Measurements from ENCODE around the gene BRD3. TPM values are rescaled to one million over a fixed set of nuclear protein-coding genes. Genes with fewer than 3 reads are reported as not detected.

Gene BRD3
- total RNA-seq, 4 donors from 2014 or later = 61.6 to 70.8 (median 65.3) TPM

DNA sequence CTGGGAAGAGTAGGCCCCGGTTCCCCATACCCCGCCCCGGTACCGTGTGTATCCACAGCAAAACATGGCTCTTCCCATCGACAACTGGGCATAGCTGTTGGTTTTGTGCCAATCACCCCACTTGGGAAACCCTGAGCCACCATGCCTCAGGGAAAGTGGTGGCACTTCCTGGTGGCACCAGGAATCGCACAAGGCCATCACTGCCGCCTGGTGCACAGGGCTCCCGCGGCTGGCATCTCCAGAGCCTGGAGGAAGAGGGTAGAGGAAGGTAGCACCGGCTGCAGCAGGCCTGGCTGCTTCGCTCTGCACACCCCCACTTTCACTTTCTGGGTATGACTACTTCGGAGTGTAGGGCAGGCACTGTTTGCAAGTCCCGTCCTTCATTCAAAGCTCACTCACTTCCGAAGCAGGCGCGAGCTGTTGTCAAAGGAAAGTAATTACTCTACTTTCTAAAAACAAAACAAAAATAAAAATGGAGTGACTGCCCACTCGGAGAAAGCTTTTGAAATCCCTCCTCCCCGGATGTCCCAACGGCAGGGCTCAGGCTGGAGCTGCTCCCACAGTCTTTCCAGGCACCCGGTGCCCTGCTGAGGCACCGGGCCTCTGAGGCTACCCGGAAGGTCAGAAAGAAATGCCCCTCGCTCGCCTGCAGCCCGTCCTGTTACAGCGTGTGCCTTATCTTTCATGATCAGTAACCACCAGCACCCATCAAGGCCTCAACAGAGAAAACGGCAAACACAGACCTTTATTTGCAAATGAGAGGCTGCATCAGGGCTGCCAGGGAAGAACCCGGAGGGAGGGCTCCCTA lies 2.0 kb downstream of the BRD3 start:
- no peak for DNase-seq (ENCODE audit: low spot score in 2 of 2)

DNA sequence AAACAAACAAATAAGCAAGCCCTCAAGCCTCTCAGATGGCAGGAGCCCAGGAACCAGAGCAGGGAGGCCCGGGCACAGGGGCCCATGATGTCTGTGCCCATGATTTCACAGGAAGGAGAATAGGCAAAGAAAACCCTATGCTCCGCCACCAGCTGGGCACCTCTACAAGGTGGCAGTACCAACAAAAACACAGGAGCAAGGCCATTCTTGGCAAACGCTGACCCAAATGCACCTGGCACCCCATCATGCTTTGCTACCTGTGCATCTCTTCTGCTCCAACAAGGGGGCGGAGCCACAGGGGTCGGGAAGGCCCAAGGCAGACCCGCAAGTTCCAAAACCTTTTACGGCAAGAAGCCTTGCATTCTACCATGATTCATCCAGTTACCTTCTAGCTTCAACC lies 3.1 kb downstream of the BRD3 start:
- WGBS, 2 donors = 91 to 94% methylated on average over 7 of the region's 7 CpGs
- no peaks in the 10 kb centered on the region for H3K27me3 ChIP-seq
- H3K27ac ChIP-seq = peak overlapping the region in 1 of 4 donors; percentile 11
- no peak overlapping the region for H3K4me3 ChIP-seq
- no peaks in the 10 kb centered on the region for H3K36me3 ChIP-seq
- TF ChIP-seq POLR2A (IDR thresholded peaks at IDR 0.05) (no peak), EP300 (IDR thresholded peaks at IDR 0.05) (no peak)
- TF ChIP-seq, protein P1, sequence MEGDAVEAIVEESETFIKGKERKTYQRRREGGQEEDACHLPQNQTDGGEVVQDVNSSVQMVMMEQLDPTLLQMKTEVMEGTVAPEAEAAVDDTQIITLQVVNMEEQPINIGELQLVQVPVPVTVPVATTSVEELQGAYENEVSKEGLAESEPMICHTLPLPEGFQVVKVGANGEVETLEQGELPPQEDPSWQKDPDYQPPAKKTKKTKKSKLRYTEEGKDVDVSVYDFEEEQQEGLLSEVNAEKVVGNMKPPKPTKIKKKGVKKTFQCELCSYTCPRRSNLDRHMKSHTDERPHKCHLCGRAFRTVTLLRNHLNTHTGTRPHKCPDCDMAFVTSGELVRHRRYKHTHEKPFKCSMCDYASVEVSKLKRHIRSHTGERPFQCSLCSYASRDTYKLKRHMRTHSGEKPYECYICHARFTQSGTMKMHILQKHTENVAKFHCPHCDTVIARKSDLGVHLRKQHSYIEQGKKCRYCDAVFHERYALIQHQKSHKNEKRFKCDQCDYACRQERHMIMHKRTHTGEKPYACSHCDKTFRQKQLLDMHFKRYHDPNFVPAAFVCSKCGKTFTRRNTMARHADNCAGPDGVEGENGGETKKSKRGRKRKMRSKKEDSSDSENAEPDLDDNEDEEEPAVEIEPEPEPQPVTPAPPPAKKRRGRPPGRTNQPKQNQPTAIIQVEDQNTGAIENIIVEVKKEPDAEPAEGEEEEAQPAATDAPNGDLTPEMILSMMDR (IDR thresholded peaks at IDR 0.05) = no peak
- no peaks in the 10 kb centered on the region for H3K9me3 ChIP-seq
- peaks cover 0 to 76% (median 61%) of the 10 kb centered on the region in 4 donors for H3K4me1 ChIP-seq
- DNase-seq (ENCODE audit: low spot score in 2 of 2) = no peak

More for the DNA sequence above, 2.0 kb downstream of the BRD3 start:
- no peaks in the 10 kb centered on the region for H3K36me3 ChIP-seq
- peak overlapping the region in 3 of 4 donors; percentile 73 to 90 (median 76) for H3K27ac ChIP-seq
- peaks cover 0 to 65% (median 52%) of the 10 kb centered on the region in 4 donors for H3K4me1 ChIP-seq
- no peaks in the 10 kb centered on the region for H3K9me3 ChIP-seq
- no peaks in the 10 kb centered on the region for H3K27me3 ChIP-seq
- WGBS, 2 donors = 12 to 17% methylated on average over 27 to 28 of the region's 28 CpGs
- TF ChIP-seq, protein P1 (IDR thresholded peaks at IDR 0.05) = no peak
- TF ChIP-seq POLR2A (IDR thresholded peaks at IDR 0.05) (no peak), EP300 (IDR thresholded peaks at IDR 0.05) (no peak)
- H3K4me3 ChIP-seq = peak overlapping the region; percentile 51 to 97 (median 72)

DNA sequence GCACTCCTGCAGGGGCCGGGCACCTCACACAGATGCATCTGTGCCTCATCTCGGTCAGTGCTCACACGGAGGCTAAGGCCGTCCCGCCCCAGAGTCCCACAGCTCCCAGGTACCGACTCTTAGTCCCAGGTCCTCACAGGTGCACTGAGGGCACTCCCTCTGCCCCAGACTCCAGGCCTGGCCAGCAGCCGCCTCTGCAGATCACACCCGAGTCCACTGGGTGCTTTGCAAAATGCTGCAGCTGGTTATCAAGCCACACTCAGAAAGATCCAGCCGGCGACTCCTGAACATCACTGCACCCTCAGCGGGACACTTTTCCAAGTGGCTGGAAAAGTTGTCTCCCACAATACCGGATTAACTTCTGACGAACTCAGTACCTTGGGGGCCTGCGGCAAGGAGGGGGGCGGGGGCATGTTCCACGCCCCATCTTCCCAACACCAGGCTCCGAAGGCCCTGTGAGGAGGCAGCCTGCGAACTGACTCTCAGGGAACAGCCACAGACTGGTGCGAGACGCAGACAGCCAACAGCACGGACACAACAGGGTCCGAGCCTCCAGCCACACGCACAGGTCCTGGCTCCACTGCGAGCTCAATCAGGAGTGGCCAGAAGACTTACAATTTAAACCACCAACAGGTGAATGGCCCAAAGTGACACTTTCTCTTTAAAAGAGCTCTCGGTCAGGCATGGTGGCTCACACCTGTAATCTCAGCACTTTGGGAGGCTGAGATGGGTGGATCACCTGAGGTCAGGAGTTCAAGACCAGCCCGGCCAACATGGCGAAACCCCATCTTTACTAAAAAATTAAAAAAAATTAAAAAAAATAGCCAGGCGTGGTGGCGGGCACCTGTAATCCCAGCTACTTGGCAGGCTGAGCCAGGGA lies 4.0 kb downstream of the BRD3 start:
- no peaks in the 10 kb centered on the region for H3K27me3 ChIP-seq
- H3K4me1 ChIP-seq = peaks cover 0 to 80% (median 70%) of the 10 kb centered on the region in 4 donors
- TF ChIP-seq, protein P1 (IDR thresholded peaks at IDR 0.05) = no peak
- 75 to 78% methylated on average over 20 to 24 of the region's 29 CpGs for WGBS, 2 donors
- no peaks in the 10 kb centered on the region for H3K9me3 ChIP-seq
- H3K36me3 ChIP-seq = no peaks in the 10 kb centered on the region
- H3K4me3 ChIP-seq = no peak overlapping the region
- peak overlapping the region in 3 of 4 donors; percentile 3 to 69 (median 40) for H3K27ac ChIP-seq
- no peak for DNase-seq (ENCODE audit: low spot score in 2 of 2)

DNA sequence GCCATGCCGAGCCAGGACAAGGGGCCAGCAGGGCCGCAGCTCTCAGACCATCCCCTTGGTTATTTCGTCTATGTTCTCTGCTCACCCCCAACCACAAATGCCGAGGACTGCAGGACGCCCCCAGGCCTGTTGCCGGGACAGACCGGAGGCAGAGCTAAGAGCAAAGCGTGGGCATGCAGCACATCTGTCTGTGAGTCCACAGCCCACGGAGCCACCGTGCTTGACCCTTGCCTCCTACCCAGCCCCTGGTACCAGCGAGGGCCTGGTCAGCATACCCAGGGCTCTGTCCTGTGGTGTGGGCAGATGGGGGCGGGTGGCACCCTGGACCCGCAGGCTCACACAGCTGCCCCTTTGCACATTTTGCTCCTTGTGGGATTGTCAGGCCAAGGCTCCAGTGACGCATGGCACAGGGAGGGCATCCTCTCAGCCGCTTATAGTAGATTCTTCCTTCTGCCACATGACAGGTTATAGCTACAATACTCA lies 4.7 kb downstream of the BRD3 start:
- DNase-seq (ENCODE audit: low spot score in 2 of 2) = no peak
- H3K27ac ChIP-seq = peak overlapping the region in 2 of 4 donors; percentile 40 to 69
- TF ChIP-seq POLR2A (IDR thresholded peaks at IDR 0.05) = no peak
- TF ChIP-seq, protein P1 (IDR thresholded peaks at IDR 0.05) = no peak
- peak in 1 of 2 donors; percentile 51 for TF ChIP-seq EP300 (IDR thresholded peaks at IDR 0.05)
- no peaks in the 10 kb centered on the region for H3K27me3 ChIP-seq
- H3K36me3 ChIP-seq = no peaks in the 10 kb centered on the region
- WGBS, 2 donors = 28 to 70% methylated on average over 3 to 15 of the region's 15 CpGs
- peaks cover 0 to 87% (median 77%) of the 10 kb centered on the region in 4 donors for H3K4me1 ChIP-seq
- H3K4me3 ChIP-seq = no peak overlapping the region
- no peaks in the 10 kb centered on the region for H3K9me3 ChIP-seq

Measured in tibial nerve (tissue), 4 donors.